ENCODE measurements around the gene KIAA1217. TPM values are rescaled to one million over a fixed set of nuclear protein-coding genes. Genes with fewer than 3 reads are reported as not detected.

Gene KIAA1217
- total RNA-seq, 1 experiment from 2014 or later: 171 TPM

DNA sequence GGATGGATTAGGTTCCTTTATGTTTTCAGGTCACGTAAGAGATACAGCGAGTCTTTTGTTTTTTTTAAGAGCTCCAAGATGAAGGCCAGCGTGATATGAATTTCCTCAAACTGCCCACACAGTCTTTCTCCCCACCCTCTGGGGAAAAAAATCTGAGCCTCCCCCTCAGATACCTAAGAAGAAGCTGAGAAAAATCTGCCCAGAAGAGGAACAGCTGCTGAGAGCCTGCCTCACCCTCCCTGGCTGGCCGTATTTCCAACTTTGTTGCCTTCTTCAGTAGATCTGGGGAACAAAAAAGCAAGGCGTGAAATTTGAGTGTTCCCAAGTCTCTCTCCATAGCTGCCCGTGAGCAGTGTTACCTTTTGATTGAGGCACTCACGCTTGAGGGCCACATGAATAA, 208.1 kb downstream of the KIAA1217 start:
- H3K4me3 Mint-ChIP-seq (ENCODE audit: unreplicated experiment): no peak overlapping the region
- no peaks in the 10 kb centered on the region for H3K9me3 Mint-ChIP-seq (ENCODE audit: unreplicated experiment)
- no peaks in the 10 kb centered on the region for H3K27me3 Mint-ChIP-seq (ENCODE audit: insufficient read depth, unreplicated experiment)
- CTCF ChIA-PET: interaction anchor here (0.7 to 1.6 kb wide), 4 partner anchors 16 to 423 kb away, joined by 3 to 4 read pairs (median 3); no protein-coding TSS in a partner anchor
- Histone ChIP-seq H3K27me3 (replicated peaks; ENCODE audit: control insufficient read depth, insufficient read depth, low read length) (no peaks in the 10 kb centered on the region), H3K4me3 (ENCODE audit: low read depth, low read length) (no peak overlapping the region), H3K4me1 (peaks cover 44% of the 10 kb centered on the region), H3K9me3 (peaks cover 13% of the 10 kb centered on the region), H3K36me3 (ENCODE audit: control insufficient read depth, insufficient read depth, low read length) (peaks cover 5% of the 10 kb centered on the region)
- POLR2A ChIA-PET: no interaction called here
- intact Hi-C loops (cut with micrococcal nuclease; ENCODE audit: unreplicated experiment): loop anchor here (10.0 kb wide), 1 partner anchor 48 kb away; no protein-coding TSS in a partner anchor
- TF ChIP-seq, protein P1, sequence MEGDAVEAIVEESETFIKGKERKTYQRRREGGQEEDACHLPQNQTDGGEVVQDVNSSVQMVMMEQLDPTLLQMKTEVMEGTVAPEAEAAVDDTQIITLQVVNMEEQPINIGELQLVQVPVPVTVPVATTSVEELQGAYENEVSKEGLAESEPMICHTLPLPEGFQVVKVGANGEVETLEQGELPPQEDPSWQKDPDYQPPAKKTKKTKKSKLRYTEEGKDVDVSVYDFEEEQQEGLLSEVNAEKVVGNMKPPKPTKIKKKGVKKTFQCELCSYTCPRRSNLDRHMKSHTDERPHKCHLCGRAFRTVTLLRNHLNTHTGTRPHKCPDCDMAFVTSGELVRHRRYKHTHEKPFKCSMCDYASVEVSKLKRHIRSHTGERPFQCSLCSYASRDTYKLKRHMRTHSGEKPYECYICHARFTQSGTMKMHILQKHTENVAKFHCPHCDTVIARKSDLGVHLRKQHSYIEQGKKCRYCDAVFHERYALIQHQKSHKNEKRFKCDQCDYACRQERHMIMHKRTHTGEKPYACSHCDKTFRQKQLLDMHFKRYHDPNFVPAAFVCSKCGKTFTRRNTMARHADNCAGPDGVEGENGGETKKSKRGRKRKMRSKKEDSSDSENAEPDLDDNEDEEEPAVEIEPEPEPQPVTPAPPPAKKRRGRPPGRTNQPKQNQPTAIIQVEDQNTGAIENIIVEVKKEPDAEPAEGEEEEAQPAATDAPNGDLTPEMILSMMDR (IDR thresholded peaks at IDR 0.05; ENCODE audit: insufficient read depth in 1 of 2, low read depth in 1 of 2, low read length in 1 of 2, severe bottlenecking in 1 of 2, unreplicated experiment in 1 of 2): no peak
- no TSS peak for BruUV-seq (replicated peaks)
- no peak for DNase-seq
- H3K4me1 Mint-ChIP-seq (ENCODE audit: low read depth, unreplicated experiment): peaks cover 30% of the 10 kb centered on the region
- H3K27ac Mint-ChIP-seq (ENCODE audit: unreplicated experiment): peak overlapping the region; percentile 42
- H3K36me3 Mint-ChIP-seq (ENCODE audit: insufficient read depth, unreplicated experiment): peaks cover 11% of the 10 kb centered on the region

DNA sequence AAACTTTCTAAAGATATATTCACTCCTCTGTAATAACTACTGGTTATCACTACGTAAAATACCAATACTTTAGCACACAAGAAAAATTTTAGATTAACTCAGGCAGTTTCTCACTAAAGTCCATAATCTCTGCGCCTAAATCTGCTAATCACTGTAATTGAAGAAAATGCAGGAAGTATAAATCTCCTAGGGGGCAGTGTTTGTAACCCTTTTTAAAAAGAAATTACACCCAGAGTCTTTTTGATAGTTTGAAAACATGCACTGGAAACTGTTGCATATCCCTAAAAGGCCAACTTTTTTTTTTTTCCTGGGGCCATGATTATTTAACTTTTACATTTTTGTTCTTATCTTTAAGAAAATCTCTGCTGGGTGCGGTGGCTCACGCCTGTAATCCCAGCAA, 209.6 kb downstream of the KIAA1217 start:
- H3K36me3 ChIP-seq (ENCODE audit: control insufficient read depth, insufficient read depth, low read length): peaks cover 1% of the 10 kb centered on the region; the same call in 1 of the 2 replicates
- CTCF ChIA-PET: interaction anchor here (1.1 kb wide), 1 partner anchor 85 kb away, joined by 3 read pairs; no protein-coding TSS in a partner anchor
- Mint-ChIP-seq H3K36me3 (ENCODE audit: insufficient read depth, unreplicated experiment) (peaks cover 19% of the 10 kb centered on the region), H3K9me3 (ENCODE audit: unreplicated experiment) (no peaks in the 10 kb centered on the region), H3K4me3 (ENCODE audit: unreplicated experiment) (no peak overlapping the region), H3K4me1 (ENCODE audit: low read depth, unreplicated experiment) (peaks cover 30% of the 10 kb centered on the region), H3K27ac (ENCODE audit: unreplicated experiment) (no peak overlapping the region), H3K27me3 (ENCODE audit: insufficient read depth, unreplicated experiment) (no peaks in the 10 kb centered on the region)
- TF ChIP-seq, protein P1 (IDR thresholded peaks at IDR 0.05; ENCODE audit: insufficient read depth in 1 of 2, low read depth in 1 of 2, low read length in 1 of 2, severe bottlenecking in 1 of 2, unreplicated experiment in 1 of 2): peak in 1 of 2 experiments; percentile 24
- no peak for DNase-seq
- H3K4me1 ChIP-seq: peaks cover 37% of the 10 kb centered on the region
- H3K27me3 ChIP-seq (replicated peaks; ENCODE audit: control insufficient read depth, insufficient read depth, low read length): no peaks in the 10 kb centered on the region
- no peak overlapping the region for H3K4me3 ChIP-seq (ENCODE audit: low read depth, low read length)
- H3K9me3 ChIP-seq: peaks cover 5% of the 10 kb centered on the region; the same call in 1 of the 2 replicates
- POLR2A ChIA-PET: no interaction called here
- intact Hi-C loops (cut with micrococcal nuclease; ENCODE audit: unreplicated experiment): loop anchor here (1.0 to 10.0 kb wide), 2 partner anchors 46 to 85 kb away; no protein-coding TSS in a partner anchor
- no TSS peak for BruUV-seq (replicated peaks)

DNA sequence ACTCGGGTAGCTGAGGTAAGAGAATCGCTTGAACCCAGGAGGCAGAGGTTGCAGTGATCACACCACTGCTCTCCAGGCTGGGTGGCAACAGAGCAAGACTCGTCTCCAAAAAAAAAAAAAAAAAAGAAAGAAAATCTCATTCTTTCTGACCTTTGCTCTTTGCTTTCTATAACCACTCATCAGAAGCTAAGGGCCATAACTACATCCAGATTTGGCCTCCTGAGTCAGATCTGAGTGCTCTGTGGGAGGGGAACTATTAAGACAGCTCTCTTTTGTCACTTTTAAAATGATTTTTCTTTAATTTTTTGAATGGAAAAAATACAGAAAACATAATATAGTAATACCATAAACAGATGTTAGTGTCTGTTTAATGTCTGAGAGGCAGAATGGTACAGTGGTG, 210.1 kb downstream of the KIAA1217 start:
- Histone ChIP-seq H3K36me3 (ENCODE audit: control insufficient read depth, insufficient read depth, low read length) (no peaks in the 10 kb centered on the region), H3K4me1 (peaks cover 31% of the 10 kb centered on the region), H3K27me3 (replicated peaks; ENCODE audit: control insufficient read depth, insufficient read depth, low read length) (no peaks in the 10 kb centered on the region), H3K9me3 (peaks cover under 1% of the 10 kb centered on the region; the same call in 1 of the 2 replicates), H3K4me3 (ENCODE audit: low read depth, low read length) (no peak overlapping the region)
- ChIA-PET POLR2A (interaction anchor here (0.6 kb wide), 3 partner anchors 12 to 132 kb away, joined by 4 to 9 read pairs (median 5); no protein-coding TSS in a partner anchor), CTCF (interaction anchor here (0.6 to 1.1 kb wide), 5 partner anchors 10 to 424 kb away, joined by 3 to 8 read pairs (median 3); no protein-coding TSS in a partner anchor)
- TF ChIP-seq, protein P1 (IDR thresholded peaks at IDR 0.05; ENCODE audit: insufficient read depth in 1 of 2, low read depth in 1 of 2, low read length in 1 of 2, severe bottlenecking in 1 of 2, unreplicated experiment in 1 of 2): no peak
- Mint-ChIP-seq H3K27me3 (ENCODE audit: insufficient read depth, unreplicated experiment) (no peaks in the 10 kb centered on the region), H3K4me1 (ENCODE audit: low read depth, unreplicated experiment) (peaks cover 30% of the 10 kb centered on the region), H3K9me3 (ENCODE audit: unreplicated experiment) (no peaks in the 10 kb centered on the region), H3K4me3 (ENCODE audit: unreplicated experiment) (no peak overlapping the region), H3K36me3 (ENCODE audit: insufficient read depth, unreplicated experiment) (peaks cover 24% of the 10 kb centered on the region), H3K27ac (ENCODE audit: unreplicated experiment) (no peak overlapping the region)
- BruUV-seq (replicated peaks): no TSS peak
- intact Hi-C loops (cut with micrococcal nuclease; ENCODE audit: unreplicated experiment): loop anchor here (1.0 to 10.0 kb wide), 2 partner anchors 13 to 46 kb away; no protein-coding TSS in a partner anchor
- DNase-seq: no peak

Data from Caco-2 (cell line).